NCI-H524 treated with DMSO at 0.1 percent for 48 hours (cell line): ENCODE results near the gene MRPL23.

Experiments used
- DNase-seq: peaks from one replicate; lab custom pipeline; 2025; lab: John Stamatoyannopoulos, UW

MRPL23 gene

DNA sequence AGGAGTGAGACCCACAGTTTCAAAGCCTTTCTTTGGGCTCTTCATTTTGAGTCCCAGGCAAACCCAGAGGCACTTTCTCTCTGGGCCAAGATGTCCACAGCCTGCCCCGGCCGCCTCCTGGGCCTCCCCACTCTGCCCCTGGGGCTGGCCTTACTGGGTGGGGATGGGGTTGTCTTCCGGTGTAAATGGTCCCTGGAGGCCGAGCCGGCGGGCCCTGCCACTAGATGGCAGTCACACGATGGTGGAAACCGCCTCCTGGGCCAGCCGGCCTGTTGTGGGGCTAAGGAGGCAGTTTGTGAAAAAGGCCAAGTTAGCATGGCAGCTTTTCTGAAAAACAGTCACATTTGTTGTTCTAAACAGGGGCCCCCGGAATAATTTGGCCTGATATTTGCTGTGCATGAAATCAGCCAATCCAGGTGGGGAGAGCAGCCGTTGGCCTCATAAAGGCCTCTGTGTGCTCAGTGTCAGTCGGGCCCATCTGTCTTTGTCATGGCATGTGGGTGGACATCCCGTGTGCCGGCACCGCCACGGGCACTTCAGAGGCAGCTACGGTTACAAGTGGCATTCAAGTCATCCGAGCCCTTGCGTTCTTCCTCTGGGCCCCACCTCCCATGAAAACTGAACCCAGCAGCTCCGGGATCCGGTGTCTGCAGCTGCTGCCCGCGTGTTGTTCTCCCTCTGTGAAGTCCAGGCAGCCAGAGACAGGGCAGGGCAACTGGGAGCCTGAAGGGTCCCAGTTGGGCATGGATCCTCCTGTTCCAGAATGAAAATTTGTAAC lies 6.5 kb downstream of the MRPL23 start:
- no peak for DNase-seq

DNA sequence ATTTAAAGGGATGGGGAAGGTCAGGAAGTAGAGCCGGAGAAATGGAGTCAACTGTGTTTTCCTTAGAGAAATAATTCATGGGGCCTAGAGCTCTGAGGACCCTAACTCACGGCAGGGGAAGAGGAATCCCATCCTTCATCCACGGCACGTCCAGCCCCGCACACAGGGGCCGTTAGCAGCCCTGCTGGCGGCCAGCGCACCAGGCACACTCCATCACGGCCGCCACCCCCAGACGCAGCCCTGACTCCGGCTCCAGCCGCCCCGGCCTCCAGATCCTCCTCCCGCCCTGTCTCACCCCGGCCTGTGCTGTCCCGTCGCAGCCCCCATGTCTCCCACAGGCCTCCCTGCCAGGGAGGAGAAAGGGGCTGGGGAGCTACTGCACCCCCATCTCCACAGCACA lies 11.2 kb downstream of the MRPL23 start:
- DNase-seq: no peak

DNA sequence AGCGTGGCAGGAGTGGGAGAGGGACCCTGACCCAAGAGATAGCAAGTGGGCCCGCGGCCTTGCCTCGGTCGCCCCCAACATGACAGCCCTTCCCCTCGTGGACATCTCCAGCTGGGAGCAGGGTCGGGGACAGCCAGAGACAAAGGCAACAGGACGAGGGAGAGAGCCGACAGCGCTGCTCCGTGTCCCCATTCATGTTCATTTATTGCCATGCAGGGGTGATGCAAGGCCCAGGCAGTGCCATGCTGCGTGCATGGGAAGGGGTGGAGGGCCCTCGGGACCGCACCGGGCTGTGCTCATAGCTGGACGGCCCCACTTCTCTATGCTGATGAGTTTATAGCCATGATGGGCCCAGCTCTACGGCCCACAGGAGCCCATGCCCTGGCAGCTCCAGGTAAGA lies 12.7 kb downstream of the MRPL23 start:
- no peak for DNase-seq

DNA sequence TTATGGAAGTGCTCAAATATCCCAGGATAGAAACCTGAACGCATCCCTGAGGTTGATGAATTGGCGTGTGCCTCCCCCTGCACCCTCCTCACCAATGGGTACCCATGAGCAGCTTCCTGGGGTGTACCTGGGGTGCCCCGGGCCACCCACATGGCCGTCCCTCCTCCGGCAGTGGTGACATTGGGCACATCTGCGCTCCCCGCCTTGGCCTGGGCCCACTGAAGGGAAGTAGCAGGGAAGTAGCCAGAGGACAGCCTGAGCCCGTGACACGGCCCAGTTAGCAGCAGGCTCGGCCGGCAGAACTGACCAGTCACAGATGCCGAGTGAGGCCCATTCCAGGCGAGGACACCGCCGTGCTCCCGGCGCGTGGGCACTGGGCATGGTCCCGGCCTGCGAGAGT lies 16.7 kb downstream of the MRPL23 start:
- DNase-seq: no peak

DNA sequence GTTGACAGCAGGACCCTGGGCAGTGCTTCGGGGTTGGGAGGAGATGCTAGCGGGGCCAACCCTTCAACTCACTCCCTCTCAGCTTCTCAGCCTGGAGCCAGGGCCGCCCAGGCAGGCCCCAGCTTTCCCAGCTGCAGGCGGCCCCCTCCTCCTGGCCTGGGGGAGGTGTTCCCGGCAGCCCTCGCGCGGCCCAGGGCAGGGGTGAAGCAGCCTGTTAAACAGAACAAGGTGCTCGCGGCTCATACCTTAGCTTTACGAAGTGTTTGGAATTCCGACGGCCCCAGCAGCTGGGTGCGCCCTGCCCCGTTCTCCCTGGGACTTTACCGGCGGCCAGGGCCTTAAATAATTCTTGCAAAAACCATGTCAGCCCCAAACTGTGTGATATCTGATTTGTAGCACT lies 17.2 kb downstream of the MRPL23 start:
- DNase-seq: no peak

DNA sequence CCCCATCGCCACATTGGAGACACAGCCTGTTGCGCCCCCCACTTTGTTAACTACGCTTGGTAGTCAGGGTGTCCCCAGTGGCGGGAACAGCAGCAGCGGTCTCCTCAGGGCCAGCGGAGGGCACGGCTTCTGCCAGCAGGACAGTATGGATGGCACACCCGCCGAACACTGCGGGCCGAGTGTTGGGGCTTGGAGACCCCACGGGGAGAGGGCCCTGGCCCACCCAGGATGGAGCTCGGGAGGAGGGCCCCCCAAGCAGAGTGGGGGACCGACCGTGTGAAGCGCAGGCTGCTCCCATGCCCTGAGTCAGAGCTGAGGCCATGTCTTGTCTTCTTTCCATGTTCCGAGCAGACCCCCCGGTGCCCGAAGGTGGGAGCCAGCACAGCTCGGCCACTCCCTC lies 17.8 kb downstream of the MRPL23 start:
- DNase-seq: no peak

DNA sequence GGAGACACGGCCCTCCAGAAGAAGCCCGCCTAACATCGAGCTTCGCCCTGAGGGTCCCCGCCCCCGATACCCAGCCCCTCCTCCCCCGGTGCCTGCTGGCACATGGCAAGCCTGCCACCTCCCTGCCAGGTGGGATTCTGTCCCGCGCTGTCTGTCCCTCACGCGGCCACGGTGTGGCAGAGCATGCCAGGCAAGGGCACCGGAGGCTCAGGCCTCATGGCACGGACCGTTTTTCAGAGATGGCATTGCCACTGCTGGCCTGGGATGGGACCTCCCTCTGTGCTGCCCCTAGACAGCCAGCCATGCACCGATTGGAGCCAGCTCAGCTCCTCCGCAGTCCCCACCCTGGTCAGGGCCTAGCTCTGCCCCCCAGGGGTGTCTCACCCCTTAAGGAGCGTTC lies 19.4 kb downstream of the MRPL23 start:
- no peak for DNase-seq

DNA sequence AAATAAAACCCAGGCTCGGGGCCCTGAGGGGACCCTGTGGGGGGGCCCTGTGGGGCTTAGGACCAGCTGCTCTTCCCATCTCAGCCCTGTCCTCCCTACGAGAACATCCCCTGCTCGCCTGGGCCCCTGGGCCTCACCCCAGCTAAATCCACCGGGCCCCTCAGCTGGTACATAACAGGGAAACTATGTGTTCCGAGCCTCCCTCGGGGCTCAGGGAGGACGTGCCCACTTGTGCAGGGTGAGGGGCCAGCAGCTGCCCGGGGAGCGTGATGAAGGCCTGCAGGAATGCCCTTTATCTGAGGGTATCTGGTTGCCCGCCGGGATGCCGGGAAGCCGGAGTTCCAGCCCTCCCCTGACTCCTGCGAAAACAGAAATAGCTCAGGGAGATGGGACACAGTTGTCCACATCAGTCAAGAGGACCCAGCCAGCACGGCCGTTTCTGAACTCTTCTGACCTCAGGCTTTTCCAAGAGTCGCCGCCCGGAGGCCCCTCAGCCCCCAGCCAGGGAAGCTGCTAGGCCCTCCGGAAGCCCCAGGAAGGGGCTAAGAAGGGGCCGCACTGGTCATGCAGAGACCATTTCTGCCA lies 20.6 kb downstream of the MRPL23 start:
- no peak for DNase-seq

DNA sequence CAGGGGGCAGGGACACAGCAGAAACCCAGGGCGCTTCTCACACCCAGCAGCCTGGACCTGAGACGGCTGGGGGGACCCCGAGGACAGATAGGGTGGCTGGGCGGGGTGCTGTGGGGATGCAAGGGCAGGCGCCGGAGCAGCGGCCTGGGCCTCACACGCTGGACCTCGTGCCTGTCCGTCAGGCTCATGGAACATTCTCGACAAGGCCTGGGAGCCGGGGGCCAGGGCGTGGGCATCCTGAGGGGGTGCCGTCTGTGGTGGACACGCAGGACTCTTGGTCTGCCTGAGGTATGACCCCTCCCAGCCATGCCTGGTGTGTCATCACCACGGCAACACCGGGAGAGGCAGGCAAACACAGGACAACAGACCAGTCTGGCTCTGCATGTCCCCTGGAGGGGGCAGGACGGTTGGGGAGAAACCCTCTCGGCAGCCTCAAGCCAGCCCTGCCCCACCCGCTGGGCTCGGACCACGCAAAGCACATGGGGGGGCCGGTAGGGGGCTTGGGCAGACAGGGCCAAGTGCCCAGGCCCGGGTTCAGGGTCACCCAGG lies 21.4 kb downstream of the MRPL23 start:
- DNase-seq: no peak

DNA sequence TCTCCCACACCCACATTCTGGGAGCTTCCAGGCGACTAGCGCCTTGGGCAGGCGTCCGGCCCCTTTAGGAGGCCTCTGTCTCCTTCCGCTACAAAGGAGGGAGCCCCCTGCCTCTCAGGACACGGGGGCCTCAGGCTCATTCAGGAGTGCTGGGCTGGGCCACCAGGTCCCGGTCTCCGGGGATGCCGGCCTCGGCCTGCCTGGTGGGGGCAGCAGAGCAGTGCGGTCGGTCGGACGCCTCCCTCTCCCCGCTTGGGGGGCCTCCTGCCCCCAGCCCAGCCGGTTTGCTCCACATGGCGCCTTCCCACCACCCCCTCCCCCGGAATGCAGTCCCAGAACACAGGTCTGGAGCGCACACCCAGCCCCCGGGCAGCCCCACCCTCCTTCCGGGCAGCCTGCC lies 21.9 kb downstream of the MRPL23 start:
- DNase-seq: no peak

DNA sequence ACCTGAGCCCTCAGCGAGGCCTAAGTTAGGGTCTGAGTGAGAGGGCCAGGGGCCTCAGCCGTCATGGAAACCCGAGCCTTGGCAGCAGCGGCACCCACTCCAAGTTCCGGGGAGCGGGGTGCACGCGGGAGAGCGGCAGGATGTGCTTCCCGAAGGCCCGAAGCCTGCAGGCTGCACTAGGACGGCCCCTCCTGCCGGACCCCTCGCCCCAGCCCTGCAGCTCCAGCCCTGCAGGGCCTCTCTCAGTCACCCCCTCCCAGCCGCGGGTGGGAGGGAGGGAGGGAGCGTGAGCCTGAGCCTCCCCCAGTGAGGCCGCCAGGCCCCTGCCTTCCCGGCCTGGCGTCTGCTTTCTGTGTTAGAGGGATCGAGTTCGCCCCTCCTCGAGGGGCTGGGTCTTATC lies 22.6 kb downstream of the MRPL23 start:
- no peak for DNase-seq

DNA sequence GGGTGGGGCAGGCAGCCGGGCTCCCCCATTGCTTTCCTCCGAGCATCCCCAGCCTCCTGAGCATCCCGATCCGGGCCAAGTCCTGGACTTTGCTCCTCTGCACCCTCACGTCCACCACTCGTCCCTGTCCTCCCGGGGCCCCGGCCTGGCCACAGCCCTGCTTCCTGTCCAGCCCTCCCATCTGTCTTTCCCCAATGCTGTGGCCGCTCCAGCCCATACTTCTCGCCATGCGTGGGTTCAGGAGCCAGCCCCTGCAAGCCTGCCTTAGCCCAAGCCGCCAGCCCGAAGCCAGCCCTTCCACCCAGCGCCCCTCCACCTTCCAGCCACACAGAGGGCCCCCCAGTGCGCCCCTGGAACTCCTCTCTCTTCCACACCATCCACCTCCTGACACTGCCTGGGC lies 23.8 kb downstream of the MRPL23 start:
- DNase-seq: no peak

DNA sequence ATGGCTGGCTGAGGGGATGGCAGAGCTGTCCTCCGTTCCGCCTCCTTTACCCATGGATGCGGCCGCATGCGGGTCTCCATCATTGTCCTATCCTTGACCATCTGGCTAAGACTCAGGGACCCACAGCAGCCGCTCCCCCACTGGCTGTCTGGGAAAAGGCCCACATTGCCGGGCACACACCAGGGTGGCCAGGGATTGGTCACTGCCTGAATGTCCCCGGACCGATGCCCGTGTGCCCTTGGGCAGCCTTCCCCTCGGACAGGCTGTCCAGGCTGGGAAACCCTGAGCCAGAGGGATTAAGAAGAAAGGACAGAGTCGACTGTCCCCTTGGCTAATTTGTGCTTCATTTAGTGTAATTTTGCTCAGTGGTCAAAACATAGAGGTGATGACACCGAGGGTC lies 28.1 kb downstream of the MRPL23 start:
- no peak for DNase-seq

DNA sequence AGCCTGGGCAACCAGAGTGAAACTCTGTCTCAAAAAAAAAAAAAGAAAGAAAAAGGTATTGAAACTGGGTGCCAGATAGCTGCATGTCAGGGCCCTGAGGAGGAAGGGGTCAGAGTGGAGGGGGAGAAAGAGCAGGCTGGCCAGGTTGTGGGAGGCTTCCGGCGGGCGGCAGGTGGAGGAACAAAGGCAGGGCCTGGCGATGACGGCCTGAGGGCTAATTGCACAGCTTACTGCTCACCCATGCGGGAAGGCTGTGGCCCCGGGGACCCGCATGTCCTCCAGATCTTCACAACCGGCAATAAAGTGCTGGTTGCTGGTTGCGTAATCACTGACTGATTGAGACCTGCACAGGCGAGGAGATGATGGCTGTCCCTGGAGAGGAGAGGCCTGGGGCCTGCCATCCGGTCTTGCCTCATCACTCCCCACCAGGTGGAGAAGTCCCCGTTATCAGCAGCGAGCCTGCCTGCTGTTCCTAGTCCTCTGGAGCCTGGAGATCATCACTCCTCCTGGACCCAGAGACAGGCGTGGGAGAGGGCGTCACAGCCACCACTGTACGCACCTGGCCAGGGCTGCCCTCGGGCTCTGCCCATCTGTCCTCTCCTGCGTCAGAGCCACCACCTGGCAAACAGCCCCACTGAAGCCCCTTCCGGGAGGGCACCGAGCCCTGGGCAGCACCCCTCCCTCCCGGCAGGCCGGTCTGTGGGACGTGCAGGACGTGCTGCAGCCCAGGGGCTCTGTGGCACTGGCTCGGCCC lies 31.8 kb downstream of the MRPL23 start:
- DNase-seq: no peak

DNA sequence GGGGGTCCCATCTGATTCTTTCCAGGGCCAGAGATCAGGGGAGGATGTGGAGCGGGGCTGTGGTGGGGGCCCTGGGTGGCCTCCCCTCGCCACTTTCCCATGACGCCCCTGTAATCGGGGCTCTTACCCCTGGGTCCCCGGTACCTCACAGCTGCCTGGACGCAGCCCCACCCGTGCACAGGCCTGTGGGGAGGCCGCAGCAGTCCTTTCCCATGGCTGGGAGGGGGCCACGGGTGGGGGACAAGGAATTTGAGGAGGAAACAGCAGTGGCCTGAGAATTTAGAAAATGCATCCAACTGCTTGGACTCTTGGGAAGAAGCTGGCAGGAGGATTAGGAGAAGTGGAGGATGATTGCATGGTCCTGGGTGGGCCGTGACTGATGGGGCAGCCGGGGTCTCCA lies 32.5 kb downstream of the MRPL23 start:
- no peak for DNase-seq

DNA sequence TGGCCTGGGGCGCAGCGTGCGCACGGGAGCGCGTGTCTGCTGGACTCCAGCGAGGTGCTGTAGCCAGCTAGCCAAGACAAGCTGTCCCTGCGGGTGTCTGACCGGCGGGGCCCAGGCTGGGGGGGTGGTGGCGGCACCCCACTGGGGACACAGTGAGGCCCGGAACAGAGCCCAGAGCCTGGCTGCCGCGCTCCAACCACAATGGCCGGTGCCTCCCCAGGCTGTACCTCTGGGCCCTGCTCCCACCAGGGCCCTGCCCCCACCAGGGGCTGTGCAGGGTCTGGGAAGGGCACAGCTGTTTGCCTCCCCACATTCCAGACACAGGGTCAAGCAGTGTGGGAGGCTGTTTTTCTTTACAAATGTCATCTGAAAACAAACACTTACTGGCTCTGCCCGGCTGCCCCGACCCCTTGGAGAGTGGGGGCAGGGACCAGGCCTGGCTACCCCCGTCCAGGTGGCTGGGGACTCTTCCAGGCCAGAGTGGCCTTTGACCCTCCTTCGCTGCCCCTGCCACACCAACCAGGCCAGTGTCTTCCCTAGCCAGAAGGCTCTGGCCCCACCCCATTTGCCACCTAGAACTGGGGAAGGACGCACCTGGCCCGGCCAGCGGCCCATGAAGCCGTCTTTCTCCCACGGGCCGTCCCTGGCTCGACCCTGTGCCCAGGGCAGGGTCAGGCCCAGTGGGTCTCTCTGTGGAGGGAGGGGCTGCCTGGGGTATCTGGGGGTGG lies 35.9 kb downstream of the MRPL23 start:
- no peak for DNase-seq

DNA sequence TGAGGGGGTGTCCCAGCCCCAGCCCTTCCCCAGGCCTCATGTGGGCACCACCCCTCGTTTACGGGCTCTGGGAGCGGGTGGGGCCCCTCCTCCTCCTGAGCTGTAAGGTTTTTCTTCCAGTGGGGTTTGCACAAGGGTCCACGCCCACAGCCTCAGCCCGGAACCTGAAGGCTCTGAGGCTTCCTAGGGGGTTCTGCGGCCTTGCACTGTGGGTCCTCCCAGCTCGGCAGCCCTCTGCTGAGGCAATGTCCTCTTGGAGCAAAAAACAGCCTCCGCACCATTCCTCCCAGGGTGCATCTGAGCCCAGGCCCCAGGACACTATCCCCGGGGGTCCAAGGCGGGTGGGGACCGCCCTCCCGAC lies 36.4 kb downstream of the MRPL23 start:
- DNase-seq: no peak

DNA sequence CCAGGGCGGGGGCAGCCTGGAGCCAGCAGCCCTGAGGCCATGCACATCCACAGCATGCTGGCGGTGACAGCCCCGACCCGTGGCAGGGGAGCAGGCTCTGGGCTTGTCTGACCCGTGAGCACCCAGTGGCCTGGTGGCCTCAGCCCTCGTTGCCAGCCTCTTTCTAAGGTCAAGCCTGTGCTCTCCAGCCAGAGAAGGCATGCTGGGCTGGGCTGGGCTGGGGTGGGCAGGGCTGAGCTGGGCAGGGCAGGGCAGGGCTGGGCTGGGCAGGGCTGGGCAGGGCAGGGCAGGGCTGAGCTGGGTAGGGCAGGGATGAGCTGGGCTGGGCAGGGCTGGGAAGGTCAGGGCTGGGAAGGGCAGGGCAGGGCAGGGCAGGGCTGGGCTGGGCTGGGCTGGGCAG lies 39.9 kb downstream of the MRPL23 start:
- DNase-seq: no peak

DNA sequence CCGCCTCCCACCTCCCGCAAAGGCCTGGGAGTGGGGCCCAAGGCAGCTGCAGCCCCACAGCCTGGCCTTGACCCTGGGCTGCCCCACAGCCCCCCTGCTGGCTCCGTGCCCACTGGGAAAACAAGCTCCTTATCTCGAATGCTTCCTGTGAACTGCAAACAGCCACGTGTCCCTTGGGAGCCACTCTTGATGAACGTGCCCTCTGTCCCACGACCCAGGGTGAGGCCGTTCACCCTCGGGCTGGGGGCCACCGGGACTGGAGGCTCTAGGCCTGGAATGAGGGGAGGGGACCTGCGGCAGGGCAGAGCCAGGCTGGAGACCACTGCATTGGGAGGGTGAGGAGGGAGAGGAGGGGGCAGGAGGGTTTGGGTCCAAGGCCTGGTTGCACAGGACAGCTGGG lies 41.0 kb downstream of the MRPL23 start:
- DNase-seq: no peak

DNA sequence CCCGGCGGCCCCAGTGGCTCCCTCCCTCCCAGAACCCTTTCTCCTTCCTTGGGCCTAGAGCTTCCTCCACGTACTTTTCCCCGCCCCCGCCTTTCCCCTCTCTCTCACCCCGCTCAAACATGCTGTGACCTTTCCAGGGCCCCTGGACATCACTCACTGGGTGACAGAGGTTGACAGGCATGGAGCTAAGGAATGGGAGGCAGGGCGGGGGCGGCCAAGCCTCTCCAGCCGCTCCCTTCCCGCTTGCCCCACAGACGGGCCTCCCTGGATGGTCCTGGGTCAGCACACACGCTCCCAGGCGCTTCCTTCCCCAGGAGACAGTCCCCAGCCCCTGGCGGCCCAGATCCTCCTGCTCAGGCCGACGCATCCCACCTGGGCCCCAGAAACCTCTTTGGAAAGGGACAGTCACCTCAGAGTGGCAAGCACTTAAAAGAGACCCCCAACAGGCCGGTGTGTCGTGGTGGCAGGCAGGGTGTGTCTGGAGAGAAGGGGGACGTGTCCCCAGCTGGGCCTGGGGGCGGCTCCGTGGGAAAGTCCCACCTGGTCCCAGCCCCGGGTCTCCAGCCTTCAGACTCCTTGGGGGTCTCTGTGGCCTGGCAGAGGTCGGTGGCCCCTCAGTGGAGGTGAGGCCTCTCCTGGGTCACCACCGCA lies 41.7 kb downstream of the MRPL23 start:
- no peak for DNase-seq

DNA sequence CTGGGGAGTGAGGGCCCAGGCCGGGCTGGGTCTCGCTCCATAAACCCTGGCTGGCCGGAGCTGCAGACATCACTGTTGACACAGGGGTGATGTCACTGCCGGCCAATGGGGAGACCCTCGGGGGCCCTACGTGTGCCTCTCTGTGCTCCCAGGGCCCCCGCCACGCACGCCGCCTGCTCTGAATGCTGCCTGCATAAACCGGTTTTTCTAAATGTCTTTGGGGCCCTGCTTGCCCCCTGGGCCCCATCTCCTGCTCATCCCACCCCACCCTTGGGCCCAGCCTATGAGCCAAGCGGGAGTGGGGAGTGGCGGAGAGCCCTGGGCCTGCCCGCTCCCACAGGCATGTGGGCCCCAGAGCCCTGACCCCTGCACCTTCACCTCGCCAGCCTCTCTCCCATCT lies 42.8 kb downstream of the MRPL23 start:
- no peak for DNase-seq
